Measurements from ENCODE around the gene PTPN11.

The PTPN11 gene

DNA sequence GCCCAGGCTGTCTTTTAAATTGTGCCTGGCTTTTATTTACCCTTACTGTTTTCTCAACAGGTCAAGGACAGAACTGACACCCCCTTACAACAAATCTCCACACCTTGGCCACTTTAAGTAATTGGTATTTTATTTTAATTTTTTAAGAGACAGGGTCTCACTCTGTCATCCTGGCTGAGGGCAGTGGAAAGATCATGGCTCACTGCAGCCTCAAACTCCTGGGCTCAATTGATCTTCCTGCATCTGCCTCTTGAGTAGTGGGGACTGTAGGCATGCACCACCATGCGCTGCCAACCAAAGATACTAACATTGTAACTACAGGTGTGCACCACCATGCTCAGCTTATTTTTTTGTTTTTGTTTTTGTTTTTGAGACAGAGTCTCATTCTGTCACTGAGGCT is 109.8 kb downstream of the PTPN11 start:
- Histone ChIP-seq H3K36me3 (ENCODE audit: control insufficient read depth, insufficient read depth, low read length) (no peaks in the 10 kb centered on the region), H3K9ac (ENCODE audit: low read depth, low read length) (no peak overlapping the region), H3K4me1 (ENCODE audit: control insufficient read depth, insufficient read depth, low read length) (no peaks in the 10 kb centered on the region), H3K9me3 (ENCODE audit: control insufficient read depth, insufficient read depth, low read length) (no peaks in the 10 kb centered on the region), H3K27ac (ENCODE audit: low read depth, low read length) (no peak overlapping the region), H3K4me3 (ENCODE audit: low read depth, low read length) (no peak overlapping the region), H3K27me3 (ENCODE audit: control insufficient read depth, insufficient read depth, low read length) (no peaks in the 10 kb centered on the region)

DNA sequence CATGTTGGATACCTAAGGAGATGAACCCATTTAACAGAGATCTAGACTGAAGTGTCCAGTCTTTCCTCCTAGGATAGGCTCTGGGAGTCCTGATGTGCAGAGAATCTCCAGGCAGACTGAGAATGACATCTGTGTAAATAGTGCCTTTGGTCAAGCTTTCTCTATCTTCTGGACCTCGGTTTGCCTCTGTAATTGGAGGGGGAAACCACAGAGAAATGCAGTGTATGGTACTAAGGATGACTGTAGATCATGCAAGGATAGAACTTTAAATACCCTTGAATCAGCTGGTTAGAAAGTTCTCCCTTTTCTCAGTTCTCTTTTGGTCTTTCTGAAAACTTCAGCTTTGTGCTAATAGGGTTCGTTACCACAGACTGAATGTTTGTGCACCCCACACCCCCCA is 112.2 kb downstream of the PTPN11 start:
- no peaks in the 10 kb centered on the region for H3K9me3 ChIP-seq (ENCODE audit: control insufficient read depth, insufficient read depth, low read length)
- no peak overlapping the region for H3K27ac ChIP-seq (ENCODE audit: low read depth, low read length)
- no peaks in the 10 kb centered on the region for H3K27me3 ChIP-seq (ENCODE audit: control insufficient read depth, insufficient read depth, low read length)
- H3K4me3 ChIP-seq (ENCODE audit: low read depth, low read length) = no peak overlapping the region
- H3K4me1 ChIP-seq (ENCODE audit: control insufficient read depth, insufficient read depth, low read length) = no peaks in the 10 kb centered on the region
- H3K36me3 ChIP-seq (ENCODE audit: control insufficient read depth, insufficient read depth, low read length) = no peaks in the 10 kb centered on the region
- H3K9ac ChIP-seq (ENCODE audit: low read depth, low read length) = no peak overlapping the region

DNA sequence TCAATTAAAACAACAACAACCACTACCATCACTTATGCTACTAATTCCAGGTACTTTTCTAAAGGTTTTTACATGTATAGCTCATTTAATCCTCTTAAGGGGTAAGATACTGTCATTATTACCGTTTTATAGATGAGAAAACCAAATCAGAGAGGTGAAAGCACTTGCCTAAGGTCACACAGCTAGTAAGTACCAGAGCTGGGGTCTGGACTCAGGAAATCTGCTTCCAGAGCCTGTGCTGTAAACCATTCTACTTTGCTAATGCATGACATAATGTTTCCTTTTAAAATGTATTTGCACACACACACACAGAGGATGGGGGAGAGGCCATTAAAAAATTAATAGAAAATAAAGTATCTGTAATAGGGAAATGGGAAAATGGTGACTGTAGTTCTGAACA is 113.4 kb downstream of the PTPN11 start:
- Histone ChIP-seq H3K27me3 (ENCODE audit: control insufficient read depth, insufficient read depth, low read length) (no peaks in the 10 kb centered on the region), H3K4me1 (ENCODE audit: control insufficient read depth, insufficient read depth, low read length) (no peaks in the 10 kb centered on the region), H3K4me3 (ENCODE audit: low read depth, low read length) (no peak overlapping the region), H3K27ac (ENCODE audit: low read depth, low read length) (no peak overlapping the region), H3K9me3 (ENCODE audit: control insufficient read depth, insufficient read depth, low read length) (no peaks in the 10 kb centered on the region), H3K9ac (ENCODE audit: low read depth, low read length) (no peak overlapping the region), H3K36me3 (ENCODE audit: control insufficient read depth, insufficient read depth, low read length) (no peaks in the 10 kb centered on the region)

DNA sequence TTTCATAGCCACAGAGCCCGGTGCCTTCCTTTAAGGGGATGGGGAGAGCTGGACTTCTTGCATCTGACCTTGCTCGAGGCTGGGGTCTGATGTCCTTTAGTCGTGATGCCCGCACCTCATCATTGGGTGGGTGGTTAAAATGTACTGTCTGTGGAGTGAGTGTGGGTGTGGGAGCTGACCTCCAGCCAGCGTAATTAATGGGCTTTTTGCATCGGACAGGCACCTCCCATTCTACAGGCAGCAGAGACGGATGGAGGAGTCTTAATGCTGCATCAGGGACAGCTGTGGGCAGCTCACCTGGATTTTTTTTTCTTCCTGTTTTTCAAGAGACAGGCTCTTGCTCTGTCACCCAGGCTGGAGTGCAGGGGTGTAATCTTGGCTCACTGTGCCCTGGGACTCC is 114.8 kb downstream of the PTPN11 start:
- no peaks in the 10 kb centered on the region for H3K9me3 ChIP-seq (ENCODE audit: control insufficient read depth, insufficient read depth, low read length)
- H3K27ac ChIP-seq (ENCODE audit: low read depth, low read length) = no peak overlapping the region
- no peak overlapping the region for H3K4me3 ChIP-seq (ENCODE audit: low read depth, low read length)
- H3K36me3 ChIP-seq (ENCODE audit: control insufficient read depth, insufficient read depth, low read length) = no peaks in the 10 kb centered on the region
- no peaks in the 10 kb centered on the region for H3K27me3 ChIP-seq (ENCODE audit: control insufficient read depth, insufficient read depth, low read length)
- no peak overlapping the region for H3K9ac ChIP-seq (ENCODE audit: low read depth, low read length)
- H3K4me1 ChIP-seq (ENCODE audit: control insufficient read depth, insufficient read depth, low read length) = no peaks in the 10 kb centered on the region

DNA sequence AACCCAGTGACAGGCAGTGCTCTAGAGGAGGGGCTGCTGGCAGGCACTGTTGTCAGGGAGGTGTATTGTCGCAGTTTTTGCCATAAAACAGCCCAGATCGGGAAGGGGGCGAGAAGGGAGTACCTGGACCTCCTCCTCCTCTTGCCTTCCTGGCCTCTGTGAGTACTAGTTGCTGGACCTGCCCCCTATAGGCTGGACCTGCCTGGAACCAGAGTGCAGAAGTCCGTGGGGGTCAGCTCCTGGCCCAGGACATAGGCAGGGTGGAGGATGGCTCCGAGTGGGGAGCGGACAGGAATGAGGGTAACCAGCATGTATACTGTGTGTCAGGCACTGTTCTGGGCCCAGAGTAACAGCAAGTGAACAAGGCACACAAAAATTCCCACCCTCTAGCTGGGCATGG is 116.3 kb downstream of the PTPN11 start:
- Histone ChIP-seq H3K4me1 (ENCODE audit: control insufficient read depth, insufficient read depth, low read length) (no peaks in the 10 kb centered on the region), H3K9me3 (ENCODE audit: control insufficient read depth, insufficient read depth, low read length) (no peaks in the 10 kb centered on the region), H3K27ac (ENCODE audit: low read depth, low read length) (no peak overlapping the region), H3K4me3 (ENCODE audit: low read depth, low read length) (no peak overlapping the region), H3K27me3 (ENCODE audit: control insufficient read depth, insufficient read depth, low read length) (no peaks in the 10 kb centered on the region), H3K36me3 (ENCODE audit: control insufficient read depth, insufficient read depth, low read length) (no peaks in the 10 kb centered on the region), H3K9ac (ENCODE audit: low read depth, low read length) (no peak overlapping the region)

DNA sequence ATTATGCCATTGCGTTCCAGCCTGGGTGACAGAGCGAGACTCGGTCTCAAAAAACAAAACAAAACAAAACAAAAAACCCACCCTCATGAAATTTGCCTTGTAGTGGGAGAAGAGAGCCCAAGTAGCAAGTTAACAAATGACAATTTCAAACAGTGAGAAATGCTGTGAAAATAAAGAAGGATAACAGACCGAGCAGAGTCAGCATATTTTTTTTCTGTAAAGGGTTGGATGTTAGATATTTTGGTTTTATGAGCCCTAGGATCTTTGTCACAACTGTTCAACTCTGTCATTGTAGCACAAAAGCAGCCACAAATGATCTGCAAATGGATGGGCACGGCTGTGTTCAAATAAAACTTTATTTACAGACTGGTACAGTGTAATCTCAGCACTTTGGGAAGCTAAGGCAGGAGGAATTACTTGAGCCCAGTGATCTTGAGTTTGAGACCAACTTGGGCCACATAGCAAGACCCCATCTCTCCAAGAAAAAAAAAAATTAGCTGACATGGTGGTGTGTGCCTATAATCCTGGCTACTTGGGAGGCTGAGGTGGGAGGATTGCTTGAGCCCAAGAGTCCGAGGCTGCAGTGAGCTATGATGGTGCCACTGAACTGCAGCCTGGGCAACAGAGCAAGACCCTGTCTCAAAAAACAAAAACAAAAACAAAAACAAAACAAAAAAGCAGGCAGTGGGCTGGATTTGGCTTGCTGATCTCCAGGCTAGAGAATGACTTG is 117.1 kb downstream of the PTPN11 start:
- H3K27ac ChIP-seq (ENCODE audit: low read depth, low read length) = no peak overlapping the region
- H3K27me3 ChIP-seq (ENCODE audit: control insufficient read depth, insufficient read depth, low read length) = no peaks in the 10 kb centered on the region
- no peaks in the 10 kb centered on the region for H3K36me3 ChIP-seq (ENCODE audit: control insufficient read depth, insufficient read depth, low read length)
- H3K4me1 ChIP-seq (ENCODE audit: control insufficient read depth, insufficient read depth, low read length) = no peaks in the 10 kb centered on the region
- H3K9me3 ChIP-seq (ENCODE audit: control insufficient read depth, insufficient read depth, low read length) = no peaks in the 10 kb centered on the region
- H3K9ac ChIP-seq (ENCODE audit: low read depth, low read length) = no peak overlapping the region
- H3K4me3 ChIP-seq (ENCODE audit: low read depth, low read length) = no peak overlapping the region

DNA sequence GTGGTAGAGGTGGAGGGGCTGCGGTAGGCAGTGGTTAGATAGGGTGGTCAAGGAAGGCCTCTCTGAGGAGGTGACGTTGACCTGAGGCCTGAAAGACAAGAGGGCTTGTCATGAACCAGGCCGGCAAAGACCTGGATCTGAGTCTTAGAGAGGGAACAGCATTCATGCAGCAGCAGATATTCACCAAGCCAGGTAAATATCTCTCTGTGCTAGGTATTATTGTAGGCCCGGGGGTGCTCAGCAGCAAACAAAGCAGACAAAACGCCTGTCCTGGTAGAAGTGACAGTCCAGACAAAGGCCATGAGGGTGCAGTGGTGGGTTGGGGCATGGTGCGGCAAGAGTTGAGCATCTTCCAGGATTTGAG is 117.6 kb downstream of the PTPN11 start:
- H3K27ac ChIP-seq (ENCODE audit: low read depth, low read length) = no peak overlapping the region
- H3K9me3 ChIP-seq (ENCODE audit: control insufficient read depth, insufficient read depth, low read length) = no peaks in the 10 kb centered on the region
- H3K36me3 ChIP-seq (ENCODE audit: control insufficient read depth, insufficient read depth, low read length) = no peaks in the 10 kb centered on the region
- no peak overlapping the region for H3K9ac ChIP-seq (ENCODE audit: low read depth, low read length)
- no peaks in the 10 kb centered on the region for H3K4me1 ChIP-seq (ENCODE audit: control insufficient read depth, insufficient read depth, low read length)
- H3K4me3 ChIP-seq (ENCODE audit: low read depth, low read length) = no peak overlapping the region
- H3K27me3 ChIP-seq (ENCODE audit: control insufficient read depth, insufficient read depth, low read length) = no peaks in the 10 kb centered on the region

DNA sequence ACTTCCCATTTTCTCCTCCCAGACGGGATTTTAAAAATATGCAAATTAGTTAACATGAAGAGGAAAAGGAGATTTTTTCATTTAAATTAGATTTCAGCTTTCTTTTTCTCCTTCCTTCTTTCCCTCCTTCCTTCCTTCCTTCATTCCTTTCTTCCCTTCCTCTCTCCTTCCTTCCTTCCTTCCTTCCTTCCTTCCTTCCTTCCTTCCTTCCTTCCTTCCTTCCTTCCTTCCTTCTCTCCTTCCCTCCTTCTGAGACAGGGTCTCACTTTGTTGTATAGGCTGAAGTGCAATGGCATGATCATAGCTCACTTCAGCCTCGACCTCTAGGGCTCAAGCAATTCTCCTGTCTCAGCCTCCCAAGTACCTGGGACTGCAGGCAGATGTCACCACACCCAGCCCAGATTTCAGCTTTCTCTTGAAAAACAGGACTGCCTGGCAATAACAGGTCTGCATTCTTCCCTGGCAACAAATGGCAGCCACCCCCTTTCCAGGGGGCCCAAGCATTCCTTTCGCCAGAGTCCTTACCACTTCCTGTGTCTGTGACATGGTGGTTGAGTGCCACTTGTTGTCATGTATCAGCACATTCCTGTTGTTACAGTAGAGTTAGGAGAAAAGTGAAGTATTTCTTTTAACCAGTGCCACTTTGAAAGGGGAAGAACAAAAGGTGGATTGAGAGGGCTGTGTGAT is 119.1 kb downstream of the PTPN11 start:
- Histone ChIP-seq H3K4me3 (ENCODE audit: low read depth, low read length) (no peak overlapping the region), H3K9ac (ENCODE audit: low read depth, low read length) (no peak overlapping the region), H3K4me1 (ENCODE audit: control insufficient read depth, insufficient read depth, low read length) (no peaks in the 10 kb centered on the region), H3K27me3 (ENCODE audit: control insufficient read depth, insufficient read depth, low read length) (no peaks in the 10 kb centered on the region), H3K36me3 (ENCODE audit: control insufficient read depth, insufficient read depth, low read length) (no peaks in the 10 kb centered on the region), H3K9me3 (ENCODE audit: control insufficient read depth, insufficient read depth, low read length) (no peaks in the 10 kb centered on the region), H3K27ac (ENCODE audit: low read depth, low read length) (no peak overlapping the region)

DNA sequence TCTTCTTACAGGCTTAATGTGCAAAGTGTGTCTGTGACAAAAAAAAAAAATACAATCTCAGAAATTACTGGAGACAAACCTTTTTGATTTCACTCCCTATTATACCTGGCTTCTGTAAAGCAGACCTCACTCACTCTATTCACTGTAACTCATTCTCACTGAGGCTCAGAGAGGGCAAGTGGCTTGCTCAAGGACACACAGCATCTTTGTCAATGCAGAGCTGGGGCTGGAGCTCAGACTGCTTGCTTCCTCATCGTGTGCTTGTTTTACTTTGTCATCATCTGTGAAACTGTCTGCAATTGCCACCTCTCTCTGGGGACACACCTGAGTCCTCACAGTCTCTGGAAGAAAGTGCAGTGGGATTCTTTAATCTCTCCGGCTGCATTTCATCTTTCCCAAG is 120.0 kb downstream of the PTPN11 start:
- no peak overlapping the region for H3K4me3 ChIP-seq (ENCODE audit: low read depth, low read length)
- H3K9me3 ChIP-seq (ENCODE audit: control insufficient read depth, insufficient read depth, low read length) = no peaks in the 10 kb centered on the region
- no peak overlapping the region for H3K9ac ChIP-seq (ENCODE audit: low read depth, low read length)
- H3K27ac ChIP-seq (ENCODE audit: low read depth, low read length) = no peak overlapping the region
- H3K4me1 ChIP-seq (ENCODE audit: control insufficient read depth, insufficient read depth, low read length) = no peaks in the 10 kb centered on the region
- no peaks in the 10 kb centered on the region for H3K36me3 ChIP-seq (ENCODE audit: control insufficient read depth, insufficient read depth, low read length)
- H3K27me3 ChIP-seq (ENCODE audit: control insufficient read depth, insufficient read depth, low read length) = no peaks in the 10 kb centered on the region

DNA sequence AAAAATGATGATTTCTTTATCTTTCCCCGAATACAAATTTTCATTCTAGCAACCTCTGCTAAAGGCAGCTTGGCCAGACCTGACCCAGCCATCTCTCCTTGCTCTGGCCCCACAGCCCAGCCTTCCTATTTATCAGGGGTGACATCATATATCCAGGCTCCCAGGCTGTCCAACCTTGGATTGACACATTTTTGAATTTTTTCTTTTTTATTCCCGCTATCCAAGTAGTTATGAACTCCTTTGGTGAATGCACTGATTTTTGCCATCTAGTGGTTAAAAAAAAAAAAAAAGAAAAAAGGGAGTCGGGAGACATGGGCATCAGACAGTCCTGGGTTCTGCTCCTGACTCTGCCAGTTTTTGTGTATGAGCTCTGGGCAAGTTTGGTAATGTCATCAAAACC is 120.5 kb downstream of the PTPN11 start:
- Histone ChIP-seq H3K4me3 (ENCODE audit: low read depth, low read length) (no peak overlapping the region), H3K27ac (ENCODE audit: low read depth, low read length) (no peak overlapping the region), H3K36me3 (ENCODE audit: control insufficient read depth, insufficient read depth, low read length) (no peaks in the 10 kb centered on the region), H3K9me3 (ENCODE audit: control insufficient read depth, insufficient read depth, low read length) (no peaks in the 10 kb centered on the region), H3K27me3 (ENCODE audit: control insufficient read depth, insufficient read depth, low read length) (no peaks in the 10 kb centered on the region), H3K4me1 (ENCODE audit: control insufficient read depth, insufficient read depth, low read length) (no peaks in the 10 kb centered on the region), H3K9ac (ENCODE audit: low read depth, low read length) (no peak overlapping the region)

DNA sequence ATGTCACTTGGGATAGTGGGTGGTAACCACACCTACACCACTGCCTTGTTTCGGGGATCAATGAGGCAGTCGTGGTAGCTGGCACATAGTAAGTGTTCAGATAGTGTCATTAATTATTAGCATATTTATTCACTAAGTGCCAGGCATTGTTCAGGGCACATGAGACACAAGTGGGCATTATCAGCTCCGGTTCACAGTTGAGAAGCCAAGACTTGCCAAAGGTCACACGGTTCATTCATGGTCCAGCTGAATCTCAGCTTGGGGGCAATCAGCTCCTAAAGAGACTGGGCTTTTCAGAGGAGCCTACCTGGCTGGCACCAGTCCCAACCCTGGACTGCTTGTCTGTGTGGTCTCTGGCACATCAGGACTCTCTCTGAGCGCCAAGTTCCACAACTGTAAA is 121.3 kb downstream of the PTPN11 start:
- Histone ChIP-seq H3K9ac (ENCODE audit: low read depth, low read length) (no peak overlapping the region), H3K27ac (ENCODE audit: low read depth, low read length) (no peak overlapping the region), H3K36me3 (ENCODE audit: control insufficient read depth, insufficient read depth, low read length) (no peaks in the 10 kb centered on the region), H3K9me3 (ENCODE audit: control insufficient read depth, insufficient read depth, low read length) (no peaks in the 10 kb centered on the region), H3K4me3 (ENCODE audit: low read depth, low read length) (no peak overlapping the region), H3K27me3 (ENCODE audit: control insufficient read depth, insufficient read depth, low read length) (no peaks in the 10 kb centered on the region), H3K4me1 (ENCODE audit: control insufficient read depth, insufficient read depth, low read length) (no peaks in the 10 kb centered on the region)

Data from HUES48 (cell line).